ENCODE results near the gene CACHD1. TPM values are rescaled to one million over a fixed set of nuclear protein-coding genes. Genes with fewer than 3 reads are reported as not detected.

CACHD1 gene
- total RNA-seq, 2 donors from 2014 or later, result 8.6 to 12.9 TPM

DNA sequence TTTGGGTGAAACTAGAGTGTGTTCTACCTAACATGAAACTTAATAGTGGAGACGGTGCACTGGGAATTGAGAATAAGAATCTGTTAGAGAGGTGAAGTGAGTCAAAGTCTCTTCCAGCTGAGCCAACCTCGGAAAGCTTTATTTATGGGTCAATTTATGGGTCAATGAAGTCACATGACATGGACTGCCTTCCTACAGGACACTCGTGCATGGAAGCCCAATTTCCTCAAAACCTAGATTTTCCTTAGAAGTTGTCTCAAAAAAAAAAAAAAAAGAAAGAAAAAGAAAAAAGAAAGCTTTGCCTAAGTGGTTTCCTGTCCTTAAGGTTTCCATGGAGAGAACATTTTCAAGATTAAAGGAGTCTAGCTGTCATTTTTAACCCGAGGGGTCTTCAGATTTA is 26.7 kb downstream of the CACHD1 start:
- DNase-seq (no peak), ATAC-seq (no peak)
- TF ChIP-seq, protein P1, sequence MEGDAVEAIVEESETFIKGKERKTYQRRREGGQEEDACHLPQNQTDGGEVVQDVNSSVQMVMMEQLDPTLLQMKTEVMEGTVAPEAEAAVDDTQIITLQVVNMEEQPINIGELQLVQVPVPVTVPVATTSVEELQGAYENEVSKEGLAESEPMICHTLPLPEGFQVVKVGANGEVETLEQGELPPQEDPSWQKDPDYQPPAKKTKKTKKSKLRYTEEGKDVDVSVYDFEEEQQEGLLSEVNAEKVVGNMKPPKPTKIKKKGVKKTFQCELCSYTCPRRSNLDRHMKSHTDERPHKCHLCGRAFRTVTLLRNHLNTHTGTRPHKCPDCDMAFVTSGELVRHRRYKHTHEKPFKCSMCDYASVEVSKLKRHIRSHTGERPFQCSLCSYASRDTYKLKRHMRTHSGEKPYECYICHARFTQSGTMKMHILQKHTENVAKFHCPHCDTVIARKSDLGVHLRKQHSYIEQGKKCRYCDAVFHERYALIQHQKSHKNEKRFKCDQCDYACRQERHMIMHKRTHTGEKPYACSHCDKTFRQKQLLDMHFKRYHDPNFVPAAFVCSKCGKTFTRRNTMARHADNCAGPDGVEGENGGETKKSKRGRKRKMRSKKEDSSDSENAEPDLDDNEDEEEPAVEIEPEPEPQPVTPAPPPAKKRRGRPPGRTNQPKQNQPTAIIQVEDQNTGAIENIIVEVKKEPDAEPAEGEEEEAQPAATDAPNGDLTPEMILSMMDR (IDR thresholded peaks at IDR 0.05), result no peak
- no peak for TF ChIP-seq POLR2A (IDR thresholded peaks at IDR 0.05)
- no peaks in the 10 kb centered on the region for H3K9me3 ChIP-seq
- no peaks in the 10 kb centered on the region for H3K27me3 ChIP-seq
- H3K4me3 ChIP-seq, result no peak overlapping the region
- H3K36me3 ChIP-seq (replicated peaks in 1 of 2; ENCODE audit: insufficient read depth in 1 of 2, low read depth in 2 of 2), result no peaks in the 10 kb centered on the region
- intact Hi-C loops (cut with DNase I), result no loop called here
- WGBS, 2 donors, result 80 to 86% methylated on average over 4 of the region's 4 CpGs
- H3K4me1 ChIP-seq, result peaks cover 11% of the 10 kb centered on the region
- H3K27ac ChIP-seq, result no peak overlapping the region

DNA sequence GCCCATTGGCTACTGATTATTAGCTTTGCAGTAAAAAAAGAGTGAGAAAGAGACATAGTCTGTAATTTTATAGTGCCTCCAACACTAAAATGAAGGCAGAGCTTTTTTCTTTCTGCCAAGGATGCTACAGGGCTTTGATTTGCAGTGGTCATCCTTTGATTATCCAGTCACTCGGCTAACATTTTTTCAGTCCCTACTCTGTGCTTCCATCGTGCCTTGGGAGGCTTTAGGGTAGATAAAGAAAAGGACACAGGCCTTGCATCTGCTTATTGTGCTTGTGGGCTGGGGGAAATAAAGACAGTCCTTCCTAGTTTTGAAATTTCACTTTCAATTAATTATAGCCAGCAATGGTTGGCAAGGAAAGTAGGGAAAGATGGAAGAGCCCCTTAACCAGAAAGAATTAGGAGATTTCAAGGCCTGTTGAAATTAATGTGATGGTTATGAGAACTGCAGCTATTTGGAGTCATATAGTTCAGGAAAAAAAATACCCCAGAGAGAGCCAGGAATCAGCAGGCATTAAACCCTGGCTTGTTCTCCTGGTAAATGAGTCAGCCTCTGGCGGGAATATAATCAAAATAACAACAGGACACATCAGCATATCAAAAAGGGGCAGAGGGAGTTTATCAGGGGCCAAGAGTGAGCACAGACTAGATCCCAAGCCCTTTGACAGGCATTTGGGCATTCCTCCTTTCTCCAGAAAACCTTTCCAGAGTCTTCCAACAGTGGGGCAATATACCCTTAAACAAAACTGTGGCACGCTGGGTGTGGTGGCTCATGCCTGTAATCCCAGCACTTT is 27.4 kb downstream of the CACHD1 start:
- H3K27ac ChIP-seq, result no peak overlapping the region
- no peak for ATAC-seq
- no peak overlapping the region for H3K4me3 ChIP-seq
- H3K9me3 ChIP-seq, result no peaks in the 10 kb centered on the region
- H3K36me3 ChIP-seq (replicated peaks in 1 of 2; ENCODE audit: insufficient read depth in 1 of 2, low read depth in 2 of 2), result no peaks in the 10 kb centered on the region
- WGBS, 2 donors, result 83 to 88% methylated on average over 4 of the region's 4 CpGs
- DNase-seq, result no peak
- intact Hi-C loops (cut with DNase I), result no loop called here
- H3K4me1 ChIP-seq, result peaks cover 11% of the 10 kb centered on the region
- H3K27me3 ChIP-seq, result no peaks in the 10 kb centered on the region
- no peak for TF ChIP-seq POLR2A (IDR thresholded peaks at IDR 0.05)
- TF ChIP-seq, protein P1 (IDR thresholded peaks at IDR 0.05), result no peak

DNA sequence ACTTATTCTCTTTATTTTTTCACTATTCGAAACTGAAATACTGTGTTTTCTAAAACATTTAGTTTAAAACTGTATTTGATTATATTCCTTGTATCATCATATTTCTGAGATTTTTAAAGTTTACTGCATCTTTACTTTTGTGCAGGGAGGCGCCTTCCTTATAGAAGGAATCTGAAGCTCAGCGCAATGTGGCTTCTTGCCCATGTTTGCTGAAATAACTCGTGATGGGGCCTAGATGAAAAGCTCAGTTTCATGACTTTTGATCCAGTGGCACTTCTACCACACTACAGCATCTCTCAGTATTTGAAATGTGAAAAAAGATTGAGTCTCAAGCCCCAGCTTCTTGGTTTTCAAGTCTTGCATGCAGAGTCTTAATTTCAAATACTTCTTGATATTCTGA is 28.4 kb downstream of the CACHD1 start:
- intact Hi-C loops (cut with DNase I), result no loop called here
- Histone ChIP-seq H3K4me1 (peaks cover 14% of the 10 kb centered on the region), H3K27ac (no peak overlapping the region)

DNA sequence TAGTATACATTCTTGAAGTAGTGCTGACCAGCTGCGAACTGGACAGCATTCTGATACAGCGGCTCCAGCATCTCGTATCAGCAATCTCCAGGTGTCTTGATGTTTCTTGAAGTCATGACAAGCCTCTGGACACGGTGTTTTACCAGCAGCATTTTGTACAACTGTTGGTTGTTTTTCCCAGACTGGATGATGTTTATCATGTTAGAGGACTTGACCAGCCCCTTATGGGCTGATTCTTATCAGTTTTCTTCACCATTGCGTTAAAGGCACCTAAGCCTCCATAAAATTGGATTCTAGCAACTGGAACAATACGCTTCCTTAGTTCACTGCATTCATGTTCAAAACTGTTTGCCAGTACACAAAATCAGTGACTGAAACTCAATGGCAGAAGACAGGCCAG is 29.1 kb downstream of the CACHD1 start:
- DNase-seq, result no peak
- peaks cover 14% of the 10 kb centered on the region for H3K4me1 ChIP-seq
- no peak overlapping the region for H3K4me3 ChIP-seq
- H3K27me3 ChIP-seq, result no peaks in the 10 kb centered on the region
- no peaks in the 10 kb centered on the region for H3K9me3 ChIP-seq
- no peak for ATAC-seq
- intact Hi-C loops (cut with DNase I), result no loop called here
- TF ChIP-seq POLR2A (IDR thresholded peaks at IDR 0.05), result no peak
- TF ChIP-seq, protein P1 (IDR thresholded peaks at IDR 0.05), result no peak
- WGBS, 2 donors, result 94 to 96% methylated on average over 6 of the region's 6 CpGs
- no peaks in the 10 kb centered on the region for H3K36me3 ChIP-seq (replicated peaks in 1 of 2; ENCODE audit: insufficient read depth in 1 of 2, low read depth in 2 of 2)
- H3K27ac ChIP-seq, result no peak overlapping the region

More for the DNA sequence above, 28.4 kb downstream of the CACHD1 start:
- WGBS, 2 donors, result 81 to 87% methylated on average over 4 of the region's 4 CpGs
- TF ChIP-seq, protein P1 (IDR thresholded peaks at IDR 0.05), result no peak
- TF ChIP-seq POLR2A (IDR thresholded peaks at IDR 0.05), result no peak
- Histone ChIP-seq H3K36me3 (replicated peaks in 1 of 2; ENCODE audit: insufficient read depth in 1 of 2, low read depth in 2 of 2) (no peaks in the 10 kb centered on the region), H3K4me3 (no peak overlapping the region), H3K9me3 (no peaks in the 10 kb centered on the region), H3K27me3 (no peaks in the 10 kb centered on the region)
- ATAC-seq (no peak), DNase-seq (no peak)

DNA sequence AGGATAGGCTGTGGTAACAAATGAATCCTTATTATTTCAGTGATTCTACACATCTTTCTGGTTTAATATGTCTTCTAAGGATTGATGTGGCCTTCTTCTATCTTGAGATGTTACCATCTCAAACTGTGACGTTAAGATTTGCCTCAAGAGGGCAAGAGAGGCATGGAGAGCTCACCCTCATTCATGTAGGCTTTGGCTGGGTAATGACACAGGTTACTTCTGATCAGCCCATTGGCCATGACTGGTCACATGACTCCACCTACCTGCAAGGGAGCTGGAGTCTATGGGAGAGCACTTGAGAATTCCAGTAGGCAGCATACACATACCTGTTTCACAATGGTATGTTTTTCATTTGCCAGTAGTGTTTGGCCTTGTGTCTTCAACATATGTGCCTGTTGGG is 30.0 kb downstream of the CACHD1 start:
- 76 to 91% methylated on average over 1 of the region's 1 CpG for WGBS, 2 donors
- Histone ChIP-seq H3K9me3 (no peaks in the 10 kb centered on the region), H3K27me3 (no peaks in the 10 kb centered on the region), H3K4me3 (no peak overlapping the region), H3K27ac (no peak overlapping the region), H3K4me1 (peaks cover 19% of the 10 kb centered on the region), H3K36me3 (replicated peaks in 1 of 2; ENCODE audit: insufficient read depth in 1 of 2, low read depth in 2 of 2) (no peaks in the 10 kb centered on the region)
- DNase-seq (peak in 1 of 4 donors; percentile 17), ATAC-seq (peak; percentile 52)
- no peak for TF ChIP-seq POLR2A (IDR thresholded peaks at IDR 0.05)
- TF ChIP-seq, protein P1 (IDR thresholded peaks at IDR 0.05), result peak in 2 of 7 experiments; percentile 4 to 5
- intact Hi-C loops (cut with DNase I), result no loop called here

Data from body of pancreas (tissue), 4 donors.